ENCODE results near the gene SLC66A2.
"Not testable (repeated sequence)": the region's sequence is repeated elsewhere in the genome, so short reads cannot be mapped to it uniquely, and the experiment has no call there.

Gene SLC66A2

GRCh38 chr18:79866889-79867574, 84.4 kb downstream of the SLC66A2 start:
- no peak for DNase-seq (ENCODE audit: low read depth)

GRCh38 chr18:79865951-79866350, 85.5 kb downstream of the SLC66A2 start:
- not testable (repeated sequence) for DNase-seq (ENCODE audit: low read depth)

GRCh38 chr18:79864955-79865354, 86.5 kb downstream of the SLC66A2 start:
- not testable (repeated sequence) for DNase-seq (ENCODE audit: low read depth)

- DNase-seq (ENCODE audit: low read depth), result no peak
Measured at GRCh38 chr18:79864006-79864725, 87.3 kb downstream of the SLC66A2 start.

- DNase-seq (ENCODE audit: low read depth), result no peak
Measured at GRCh38 chr18:79863161-79864005, 88.1 kb downstream of the SLC66A2 start.

- no peak for DNase-seq (ENCODE audit: low read depth)
Measured at GRCh38 chr18:79862562-79862961, 88.9 kb downstream of the SLC66A2 start.

GRCh38 chr18:79861687-79862086, 89.8 kb downstream of the SLC66A2 start:
- DNase-seq (ENCODE audit: low read depth), result no peak

- DNase-seq (ENCODE audit: low read depth), result no peak
Measured at GRCh38 chr18:79859314-79859713, 92.1 kb downstream of the SLC66A2 start.

- no peak for DNase-seq (ENCODE audit: low read depth)
Measured at GRCh38 chr18:79857082-79857671, 94.3 kb downstream of the SLC66A2 start.

GRCh38 chr18:79856119-79857007, 95.1 kb downstream of the SLC66A2 start:
- no peak for DNase-seq (ENCODE audit: low read depth)

- no peak for DNase-seq (ENCODE audit: low read depth)
Measured at GRCh38 chr18:79855147-79855933, 96.1 kb downstream of the SLC66A2 start.

- DNase-seq (ENCODE audit: low read depth), result no peak
Measured at GRCh38 chr18:79853993-79854364, 97.5 kb downstream of the SLC66A2 start.

GRCh38 chr18:79853303-79853992, 98.0 kb downstream of the SLC66A2 start:
- DNase-seq (ENCODE audit: low read depth), result no peak

- DNase-seq (ENCODE audit: low read depth), result no peak
Measured at GRCh38 chr18:79852561-79853302, 98.7 kb downstream of the SLC66A2 start.

Data from stimulated activated CD4-positive, alpha-beta T cell treated with anti-CD3 and anti-CD28 coated beads, Interleukin-2, amount 100 ng/mL, for 4 hours (primary cell).